Stomach smooth muscle (tissue), 2 donors: ENCODE results near the gene GEMIN7.

Source experiments
- H3K27ac ChIP-seq: one replicate; pipeline ENCODE4 v1.7.0; 2013; ENCODE audit warnings: mild to moderate bottlenecking, low read length, inconsistent platforms
- H3K27me3 ChIP-seq, 2 donors: one replicate each; pipeline ENCODE4 v1.7.0; 2013; ENCODE audit warnings: low read length in 2 of 2; ENCODE audit not compliant: insufficient read depth in 2 of 2, control insufficient read depth in 1 of 2
- H3K36me3 ChIP-seq, 2 donors: one replicate each; pipeline ENCODE4 v1.7.0; 2013; ENCODE audit warnings: low read length in 2 of 2; ENCODE audit not compliant: control insufficient read depth in 2 of 2, insufficient read depth in 2 of 2
- H3K4me1 ChIP-seq: one replicate; pipeline ENCODE4 v1.7.0; 2013; ENCODE audit warnings: low read length; ENCODE audit not compliant: control insufficient read depth, insufficient read depth
- H3K4me3 ChIP-seq, 2 donors: one replicate each; pipeline ENCODE4 v1.7.0; 2013; ENCODE audit warnings: low read length in 2 of 2
- H3K9ac ChIP-seq, 2 donors: one replicate each; pipeline ENCODE4 v1.7.0; 2013; ENCODE audit warnings: low read length in 2 of 2, mild to moderate bottlenecking in 1 of 2
- H3K9me3 ChIP-seq, 2 donors: one replicate each; pipeline ENCODE4 v1.7.0; 2013; ENCODE audit warnings: low read length in 2 of 2; ENCODE audit not compliant: control insufficient read depth in 2 of 2
- donor health status: healthy.
- donor health status: Pancreatic carcinoma.

Gene GEMIN7

DNA sequence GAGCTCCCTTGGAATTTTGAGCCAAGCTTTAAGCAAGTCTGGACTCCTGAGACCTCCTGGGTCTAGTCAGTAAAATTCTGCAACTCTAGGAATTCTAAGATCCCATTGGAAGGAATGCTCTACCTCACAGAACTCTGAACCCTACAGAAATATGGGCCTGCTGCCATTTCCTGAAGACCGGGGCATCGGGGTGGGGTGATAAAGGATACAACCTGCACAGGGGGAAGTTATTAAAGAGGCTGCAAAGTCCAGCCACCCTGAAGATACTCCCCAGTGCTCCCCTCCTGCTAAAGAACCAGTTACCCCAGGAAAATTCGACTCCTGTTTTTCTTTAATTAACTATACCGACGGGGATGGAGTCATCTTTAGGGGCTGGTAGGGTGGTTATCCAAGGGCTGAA, 11.5 kb downstream of the GEMIN7 start:
- Histone ChIP-seq H3K36me3 (peaks cover 3 to 7% of the 10 kb centered on the region in 2 donors), H3K27ac (peak overlapping the region; percentile 89), H3K27me3 (no peaks in the 10 kb centered on the region), H3K9ac (peak overlapping the region in 1 of 2 donors; percentile 76), H3K4me1 (peaks cover 30% of the 10 kb centered on the region), H3K4me3 (peak overlapping the region; percentile 88 to 93), H3K9me3 (no peaks in the 10 kb centered on the region)

- Histone ChIP-seq H3K4me1 (peaks cover 35% of the 10 kb centered on the region), H3K36me3 (peaks cover 3 to 5% of the 10 kb centered on the region in 2 donors), H3K27ac (peak overlapping the region; percentile 89), H3K9ac (peak overlapping the region; percentile 76 to 80), H3K4me3 (peak overlapping the region; percentile 88 to 93), H3K9me3 (no peaks in the 10 kb centered on the region), H3K27me3 (no peaks in the 10 kb centered on the region)
Observed at GRCh38 chr19:45091031-45091923, 12.2 kb downstream of the GEMIN7 start.

- peaks cover 52% of the 10 kb centered on the region for H3K4me1 ChIP-seq
- no peaks in the 10 kb centered on the region for H3K27me3 ChIP-seq
- peak within 1 kb of the TSS; percentile 72 to 92 for H3K9ac ChIP-seq
- H3K36me3 ChIP-seq, result peaks cover 2 to 3% of the 10 kb centered on the region in 2 donors
- H3K4me3 ChIP-seq, result peak within 1 kb of the TSS; percentile 73 to 93
- peak within 1 kb of the TSS; percentile 89 for H3K27ac ChIP-seq
- no peaks in the 10 kb centered on the region for H3K9me3 ChIP-seq
Observed at GRCh38 chr19:45092747-45093678, 14.0 kb downstream of the GEMIN7 start, which contains the start of gene PPP1R37. TSS of gene PPP1R37 (plus strand) at chr19:45093179. CDS start at chr19:45093326, 147 bp downstream.

GRCh38 chr19:45094137-45094536, 15.1 kb downstream of the GEMIN7 start:
- Histone ChIP-seq H3K4me3 (peak overlapping the region; percentile 73 to 93), H3K9me3 (no peaks in the 10 kb centered on the region), H3K27ac (no peak overlapping the region), H3K36me3 (peaks cover 2 to 3% of the 10 kb centered on the region in 2 donors), H3K27me3 (no peaks in the 10 kb centered on the region), H3K4me1 (peaks cover 63% of the 10 kb centered on the region), H3K9ac (peak overlapping the region; percentile 72 to 92)

GRCh38 chr19:45094707-45095106, 15.6 kb downstream of the GEMIN7 start:
- H3K27ac ChIP-seq, result no peak overlapping the region
- no peaks in the 10 kb centered on the region for H3K9me3 ChIP-seq
- H3K27me3 ChIP-seq, result no peaks in the 10 kb centered on the region
- H3K4me1 ChIP-seq, result peaks cover 67% of the 10 kb centered on the region
- peaks cover 2 to 3% of the 10 kb centered on the region in 2 donors for H3K36me3 ChIP-seq
- H3K4me3 ChIP-seq, result peak overlapping the region in 1 of 2 donors; percentile 93
- H3K9ac ChIP-seq, result peak overlapping the region; percentile 51 to 72

GRCh38 chr19:45095496-45096413, 16.7 kb downstream of the GEMIN7 start:
- Histone ChIP-seq H3K27ac (no peak overlapping the region), H3K9me3 (no peaks in the 10 kb centered on the region), H3K9ac (peak overlapping the region in 1 of 2 donors; percentile 42), H3K27me3 (no peaks in the 10 kb centered on the region), H3K36me3 (no peaks in the 10 kb centered on the region), H3K4me3 (no peak overlapping the region), H3K4me1 (peaks cover 75% of the 10 kb centered on the region)

- H3K9me3 ChIP-seq, result no peaks in the 10 kb centered on the region
- H3K36me3 ChIP-seq, result no peaks in the 10 kb centered on the region
- peak overlapping the region in 1 of 2 donors; percentile 21 for H3K9ac ChIP-seq
- no peaks in the 10 kb centered on the region for H3K27me3 ChIP-seq
- peaks cover 73% of the 10 kb centered on the region for H3K4me1 ChIP-seq
- no peak overlapping the region for H3K27ac ChIP-seq
- no peak overlapping the region for H3K4me3 ChIP-seq
Observed at GRCh38 chr19:45096700-45097099, 17.6 kb downstream of the GEMIN7 start.

- H3K9me3 ChIP-seq, result no peaks in the 10 kb centered on the region
- no peaks in the 10 kb centered on the region for H3K27me3 ChIP-seq
- H3K27ac ChIP-seq, result no peak overlapping the region
- H3K36me3 ChIP-seq, result no peaks in the 10 kb centered on the region
- no peak overlapping the region for H3K4me3 ChIP-seq
- H3K4me1 ChIP-seq, result peaks cover 73% of the 10 kb centered on the region
- peak overlapping the region in 1 of 2 donors; percentile 42 for H3K9ac ChIP-seq
Observed at GRCh38 chr19:45097450-45097775, 18.4 kb downstream of the GEMIN7 start.

GRCh38 chr19:45097776-45098520, 18.9 kb downstream of the GEMIN7 start:
- H3K36me3 ChIP-seq, result no peaks in the 10 kb centered on the region
- H3K27ac ChIP-seq, result peak overlapping the region; percentile 70
- peaks cover 75% of the 10 kb centered on the region for H3K4me1 ChIP-seq
- H3K9ac ChIP-seq, result no peak overlapping the region
- H3K4me3 ChIP-seq, result peak overlapping the region in 1 of 2 donors; percentile 35
- H3K9me3 ChIP-seq, result no peaks in the 10 kb centered on the region
- no peaks in the 10 kb centered on the region for H3K27me3 ChIP-seq
